Epithelial cell of proximal tubule (primary cell): Measurements from ENCODE around the gene NAXD. TPM values are rescaled to one million over a fixed set of nuclear protein-coding genes. Genes with fewer than 3 reads are reported as not detected.
"Not testable (repeated sequence)": the region's sequence is repeated elsewhere in the genome, so short reads cannot be mapped to it uniquely, and the experiment has no call there.

ENCODE experiments used
- DNase-seq: peaks from one replicate; pipeline ENCODE4 v3.0.0-alpha.2; 2011; ENCODE audit warnings: low read depth
- H3K4me3 ChIP-seq: 2 replicates; pipeline ENCODE4 v1.5.1; 2011; ENCODE audit warnings: low read depth, mild to moderate bottlenecking, low read length
- CTCF ChIP-seq: conservative IDR thresholded peaks from 2 replicates; pipeline ENCODE4 v1.5.1; 2012; ENCODE audit warnings: low read depth, mild to moderate bottlenecking, low read length
- total RNA-seq: library from RNA; depleted of rRNA; stranded (reverse); fragments of >200 nt; gene quantifications from 2 replicates; pipeline ENCODE4 v1.2.3, GENCODE V29; 2015

NAXD gene
- total RNA-seq, 1 donor from 2014 or later: 16.7 TPM

- TF ChIP-seq CTCF: no peak
- no peak overlapping the region for H3K4me3 ChIP-seq
- no peak for DNase-seq
Observed at GRCh38 chr13:110653271-110653670, 37.9 kb downstream of the NAXD start.

GRCh38 chr13:110653851-110654250 lies 38.5 kb downstream of the NAXD start:
- no peak for TF ChIP-seq CTCF
- H3K4me3 ChIP-seq: no peak overlapping the region
- DNase-seq: no peak

- no peak overlapping the region for H3K4me3 ChIP-seq
- TF ChIP-seq CTCF: no peak
- DNase-seq: no peak
Observed at GRCh38 chr13:110657196-110657595, 41.9 kb downstream of the NAXD start.

GRCh38 chr13:110658218-110658911 lies 43.0 kb downstream of the NAXD start:
- DNase-seq, H3K4me3 ChIP-seq: not testable (repeated sequence)

GRCh38 chr13:110661256-110661655 lies 45.9 kb downstream of the NAXD start:
- H3K4me3 ChIP-seq: no peak overlapping the region
- no peak for TF ChIP-seq CTCF
- DNase-seq: no peak

- TF ChIP-seq CTCF: no peak
- DNase-seq: no peak
- no peak overlapping the region for H3K4me3 ChIP-seq
Observed at GRCh38 chr13:110662091-110662490, 46.7 kb downstream of the NAXD start.

GRCh38 chr13:110662777-110663443 lies 47.6 kb downstream of the NAXD start:
- DNase-seq: no peak
- H3K4me3 ChIP-seq: no peak overlapping the region
- no peak for TF ChIP-seq CTCF
